HepG2 (cell line): ENCODE measurements around the gene CCDC102B. TPM values are rescaled to one million over a fixed set of nuclear protein-coding genes. Genes with fewer than 3 reads are reported as not detected.

Experiments
- ARID2 ChIP-seq: sonication (generic); formaldehyde crosslinking; IDR thresholded peaks from 2 replicates; pipeline ENCODE4 v1.8.1; 2022; ENCODE audit warnings: mild to moderate bottlenecking, missing genetic modification reagents, borderline replicate concordance
- CCDC6 ChIP-seq: sonication (generic); formaldehyde crosslinking; IDR thresholded peaks from 2 replicates; pipeline ENCODE4 v1.8.1; 2022; ENCODE audit warnings: mild to moderate bottlenecking, missing genetic modification reagents, moderate library complexity
- CHD2 ChIP-seq: IDR thresholded peaks from 2 replicates; pipeline ENCODE4 v1.6.1; 2011; ENCODE audit warnings: low read depth, low read length, improper control_type of control experiment
- CREM ChIP-seq, 2 experiments: sonication (generic) in 1 of 2; formaldehyde crosslinking in 1 of 2; IDR thresholded peaks; 2 replicates each; pipeline versions ENCODE4 v1.4.0 to v1.6.1; 2016 to 2020; ENCODE audit warnings: antibody characterized with exemption in 1 of 2, mild to moderate bottlenecking in 1 of 2, missing genetic modification reagents in 1 of 2
- GPN1 ChIP-seq: sonication (generic); formaldehyde crosslinking; IDR thresholded peaks from 2 replicates; pipeline ENCODE4 v1.5.1; 2020; ENCODE audit warnings: missing genetic modification reagents, borderline replicate concordance
- HNRNPLL ChIP-seq: fragments of 200-400 bp; formaldehyde crosslinking; IDR thresholded peaks from 2 replicates; pipeline ENCODE4 v1.6.1; 2017; ENCODE audit warnings: mild to moderate bottlenecking, low read depth, low read length; ENCODE audit not compliant: poor library complexity, severe bottlenecking
- KMT2B ChIP-seq: IDR thresholded peaks from 2 replicates; pipeline ENCODE4 v1.6.1; 2016; ENCODE audit warnings: missing genetic modification reagents, missing compliant biosample characterization
- MZF1 ChIP-seq: sonication (generic); formaldehyde crosslinking; IDR thresholded peaks from 2 replicates; pipeline ENCODE4 v1.8.1; 2023; ENCODE audit warnings: mild to moderate bottlenecking, missing genetic modification reagents, borderline replicate concordance
- NPAS2 ChIP-seq: sonication (generic); formaldehyde crosslinking; IDR thresholded peaks from 2 replicates; pipeline ENCODE4 v1.8.0; 2022; ENCODE audit warnings: mild to moderate bottlenecking, missing genetic modification reagents, borderline replicate concordance
- RARA ChIP-seq: IDR thresholded peaks from 2 replicates; pipeline ENCODE4 v1.6.1; 2016; ENCODE audit warnings: missing genetic modification reagents, missing compliant biosample characterization
- REL ChIP-seq: sonication (generic); formaldehyde crosslinking; conservative IDR thresholded peaks from 2 replicates; pipeline ENCODE4 v1.8.0; 2022; ENCODE audit warnings: mild to moderate bottlenecking, missing genetic modification reagents, moderate library complexity
- THAP7 ChIP-seq: sonication (generic); formaldehyde crosslinking; IDR thresholded peaks from 2 replicates; pipeline ENCODE4 v1.8.1; 2023; ENCODE audit warnings: mild to moderate bottlenecking, missing genetic modification reagents
- TOE1 ChIP-seq: sonication (generic); formaldehyde crosslinking; IDR thresholded peaks from 2 replicates; pipeline ENCODE4 v1.4.0; 2020; ENCODE audit warnings: mild to moderate bottlenecking, missing genetic modification reagents
- ZBTB42 ChIP-seq: sonication (generic); formaldehyde crosslinking; IDR thresholded peaks from 2 replicates; pipeline ENCODE4 v1.5.0; 2020; ENCODE audit warnings: mild to moderate bottlenecking, missing genetic modification reagents
- ZFP36 ChIP-seq: fragments of 150-350 bp; IDR thresholded peaks from 2 replicates; pipeline ENCODE4 v1.6.1; 2018; ENCODE audit warnings: borderline replicate concordance, low read length, low read depth; ENCODE audit not compliant: partially characterized antibody
- ZFP62 ChIP-seq: sonication (generic); formaldehyde crosslinking; IDR thresholded peaks from 2 replicates; pipeline ENCODE4 v1.4.0; 2020; ENCODE audit warnings: missing genetic modification reagents
- ZMYM3 ChIP-seq: sonication (generic); formaldehyde crosslinking; IDR thresholded peaks from 2 replicates; pipeline ENCODE4 v1.5.1; 2020; ENCODE audit warnings: mild to moderate bottlenecking, missing genetic modification reagents
- ZNF121 ChIP-seq: sonication (generic); formaldehyde crosslinking; IDR thresholded peaks from 2 replicates; pipeline ENCODE4 v1.5.0; 2020; ENCODE audit warnings: mild to moderate bottlenecking, missing genetic modification reagents
- ZNF501 ChIP-seq: sonication (generic); formaldehyde crosslinking; IDR thresholded peaks from 2 replicates; pipeline ENCODE4 v1.5.1; 2020; ENCODE audit warnings: mild to moderate bottlenecking, moderate library complexity, missing genetic modification reagents
- ZNF572 ChIP-seq: sonication (generic); formaldehyde crosslinking; IDR thresholded peaks from 2 replicates; pipeline ENCODE4 v1.5.1; 2020; ENCODE audit warnings: mild to moderate bottlenecking, missing genetic modification reagents
- polyA plus RNA-seq, 8 experiments: library from polyadenylated mRNA; depleted of rRNA in 3 of 8; stranded (reverse) in 7 of 8; unstranded in 1 of 8; fragments of >200 nt; fragmentation: Illumina TruSeq in 4 of 8; extraction: Trizol in 4 of 8; gene quantifications; 2 replicates each; pipeline versions ENCODE4 v1.2.1 to v1.2.3, GENCODE V29; 2011 to 2016; ENCODE audit warnings: low read depth in 4 of 8, missing spikeins in 1 of 8, mixed read lengths in 1 of 8; ENCODE audit not compliant: insufficient read depth in 1 of 8
- total RNA-seq, 5 experiments: library from RNA; depleted of rRNA; stranded (reverse); fragments of >200 nt; fragmentation: Illumina TruSeq; extraction: Trizol; gene quantifications; 2 replicates each; pipeline ENCODE4 v1.2.3, GENCODE V29; 2016; ENCODE audit warnings: low read depth in 1 of 5
- TF ChIP-seq, protein P1 (sequence below): sonication (generic); formaldehyde crosslinking; IDR thresholded peaks from 2 replicates; pipeline ENCODE4 v1.4.0; 2020; ENCODE audit warnings: missing genetic modification reagents
- TF ChIP-seq, protein P2 (sequence below): IDR thresholded peaks from 2 replicates; pipeline ENCODE4 v1.6.1; 2016; ENCODE audit warnings: low read depth, missing genetic modification reagents, missing compliant biosample characterization
- TF ChIP-seq, protein P3 (sequence below): fragments of 450-650 bp; IDR thresholded peaks from 2 replicates; pipeline ENCODE4 v1.6.1; 2017

Gene CCDC102B
- total and polyA plus RNA-seq, 2 of the 13 experiments (the other 11 are each of a cell fraction or from before 2014, with no cell fraction given): 2.3 to 3.7 TPM

DNA sequence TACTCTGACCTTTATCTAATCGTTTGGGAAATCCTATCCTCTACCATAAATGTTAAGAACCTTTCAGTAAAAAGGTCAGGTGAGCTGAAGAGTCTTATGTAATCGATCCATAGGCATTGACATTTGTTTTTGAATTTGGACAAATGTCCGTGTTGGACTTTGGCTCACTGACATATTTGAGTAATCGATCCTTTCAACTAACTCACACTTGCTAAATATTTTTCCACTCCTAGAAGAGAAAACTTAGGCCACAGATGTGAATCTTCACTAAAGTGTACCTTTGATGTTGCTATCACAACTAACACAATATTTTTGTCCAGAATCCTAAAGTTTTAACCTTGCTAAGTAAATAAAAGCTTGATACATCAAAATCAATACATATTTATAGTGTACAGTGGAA, 89.5 kb downstream of the CCDC102B start (continued):
- TF ChIP-seq ZFP62 (CRISPR knock-in tag): no peak
- no peak for TF ChIP-seq REL (CRISPR knock-in tag)
- TF ChIP-seq CHD2: no peak
- TF ChIP-seq, protein P1, sequence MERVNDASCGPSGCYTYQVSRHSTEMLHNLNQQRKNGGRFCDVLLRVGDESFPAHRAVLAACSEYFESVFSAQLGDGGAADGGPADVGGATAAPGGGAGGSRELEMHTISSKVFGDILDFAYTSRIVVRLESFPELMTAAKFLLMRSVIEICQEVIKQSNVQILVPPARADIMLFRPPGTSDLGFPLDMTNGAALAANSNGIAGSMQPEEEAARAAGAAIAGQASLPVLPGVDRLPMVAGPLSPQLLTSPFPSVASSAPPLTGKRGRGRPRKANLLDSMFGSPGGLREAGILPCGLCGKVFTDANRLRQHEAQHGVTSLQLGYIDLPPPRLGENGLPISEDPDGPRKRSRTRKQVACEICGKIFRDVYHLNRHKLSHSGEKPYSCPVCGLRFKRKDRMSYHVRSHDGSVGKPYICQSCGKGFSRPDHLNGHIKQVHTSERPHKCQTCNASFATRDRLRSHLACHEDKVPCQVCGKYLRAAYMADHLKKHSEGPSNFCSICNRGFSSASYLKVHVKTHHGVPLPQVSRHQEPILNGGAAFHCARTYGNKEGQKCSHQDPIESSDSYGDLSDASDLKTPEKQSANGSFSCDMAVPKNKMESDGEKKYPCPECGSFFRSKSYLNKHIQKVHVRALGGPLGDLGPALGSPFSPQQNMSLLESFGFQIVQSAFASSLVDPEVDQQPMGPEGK (CRISPR knock-in tag): no peak
- no peak for TF ChIP-seq ZNF572 (CRISPR knock-in tag)
- TF ChIP-seq RARA (CRISPR knock-in tag): peak; percentile 80
- TF ChIP-seq GPN1 (CRISPR knock-in tag): no peak
- TF ChIP-seq HNRNPLL: no peak
- TF ChIP-seq CCDC6 (CRISPR knock-in tag): 0 out of 2 replicates have a peak, but pooled peaks have one; percentile 37
- TF ChIP-seq CREM (IDR thresholded peaks at IDR 0.05): peak; percentile 82
- no peak for TF ChIP-seq CREM (CRISPR knock-in tag; IDR thresholded peaks at IDR 0.05)
- no peak for TF ChIP-seq MZF1 (CRISPR knock-in tag)
- no peak for TF ChIP-seq ZBTB42 (CRISPR knock-in tag)
- no peak for TF ChIP-seq ARID2 (CRISPR knock-in tag)
- TF ChIP-seq ZFP36: no peak
- no peak for TF ChIP-seq ZMYM3
- TF ChIP-seq, protein P2, sequence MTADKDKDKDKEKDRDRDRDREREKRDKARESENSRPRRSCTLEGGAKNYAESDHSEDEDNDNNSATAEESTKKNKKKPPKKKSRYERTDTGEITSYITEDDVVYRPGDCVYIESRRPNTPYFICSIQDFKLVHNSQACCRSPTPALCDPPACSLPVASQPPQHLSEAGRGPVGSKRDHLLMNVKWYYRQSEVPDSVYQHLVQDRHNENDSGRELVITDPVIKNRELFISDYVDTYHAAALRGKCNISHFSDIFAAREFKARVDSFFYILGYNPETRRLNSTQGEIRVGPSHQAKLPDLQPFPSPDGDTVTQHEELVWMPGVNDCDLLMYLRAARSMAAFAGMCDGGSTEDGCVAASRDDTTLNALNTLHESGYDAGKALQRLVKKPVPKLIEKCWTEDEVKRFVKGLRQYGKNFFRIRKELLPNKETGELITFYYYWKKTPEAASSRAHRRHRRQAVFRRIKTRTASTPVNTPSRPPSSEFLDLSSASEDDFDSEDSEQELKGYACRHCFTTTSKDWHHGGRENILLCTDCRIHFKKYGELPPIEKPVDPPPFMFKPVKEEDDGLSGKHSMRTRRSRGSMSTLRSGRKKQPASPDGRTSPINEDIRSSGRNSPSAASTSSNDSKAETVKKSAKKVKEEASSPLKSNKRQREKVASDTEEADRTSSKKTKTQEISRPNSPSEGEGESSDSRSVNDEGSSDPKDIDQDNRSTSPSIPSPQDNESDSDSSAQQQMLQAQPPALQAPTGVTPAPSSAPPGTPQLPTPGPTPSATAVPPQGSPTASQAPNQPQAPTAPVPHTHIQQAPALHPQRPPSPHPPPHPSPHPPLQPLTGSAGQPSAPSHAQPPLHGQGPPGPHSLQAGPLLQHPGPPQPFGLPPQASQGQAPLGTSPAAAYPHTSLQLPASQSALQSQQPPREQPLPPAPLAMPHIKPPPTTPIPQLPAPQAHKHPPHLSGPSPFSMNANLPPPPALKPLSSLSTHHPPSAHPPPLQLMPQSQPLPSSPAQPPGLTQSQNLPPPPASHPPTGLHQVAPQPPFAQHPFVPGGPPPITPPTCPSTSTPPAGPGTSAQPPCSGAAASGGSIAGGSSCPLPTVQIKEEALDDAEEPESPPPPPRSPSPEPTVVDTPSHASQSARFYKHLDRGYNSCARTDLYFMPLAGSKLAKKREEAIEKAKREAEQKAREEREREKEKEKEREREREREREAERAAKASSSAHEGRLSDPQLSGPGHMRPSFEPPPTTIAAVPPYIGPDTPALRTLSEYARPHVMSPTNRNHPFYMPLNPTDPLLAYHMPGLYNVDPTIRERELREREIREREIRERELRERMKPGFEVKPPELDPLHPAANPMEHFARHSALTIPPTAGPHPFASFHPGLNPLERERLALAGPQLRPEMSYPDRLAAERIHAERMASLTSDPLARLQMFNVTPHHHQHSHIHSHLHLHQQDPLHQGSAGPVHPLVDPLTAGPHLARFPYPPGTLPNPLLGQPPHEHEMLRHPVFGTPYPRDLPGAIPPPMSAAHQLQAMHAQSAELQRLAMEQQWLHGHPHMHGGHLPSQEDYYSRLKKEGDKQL (CRISPR knock-in tag): peak; percentile 67
- no peak for TF ChIP-seq TOE1
- TF ChIP-seq THAP7 (CRISPR knock-in tag): no peak
- no peak for TF ChIP-seq ZNF501 (CRISPR knock-in tag)
- no peak for TF ChIP-seq NPAS2 (CRISPR knock-in tag)
- TF ChIP-seq KMT2B (CRISPR knock-in tag): no peak
- TF ChIP-seq ZNF121 (CRISPR knock-in tag): no peak
- TF ChIP-seq, protein P3, sequence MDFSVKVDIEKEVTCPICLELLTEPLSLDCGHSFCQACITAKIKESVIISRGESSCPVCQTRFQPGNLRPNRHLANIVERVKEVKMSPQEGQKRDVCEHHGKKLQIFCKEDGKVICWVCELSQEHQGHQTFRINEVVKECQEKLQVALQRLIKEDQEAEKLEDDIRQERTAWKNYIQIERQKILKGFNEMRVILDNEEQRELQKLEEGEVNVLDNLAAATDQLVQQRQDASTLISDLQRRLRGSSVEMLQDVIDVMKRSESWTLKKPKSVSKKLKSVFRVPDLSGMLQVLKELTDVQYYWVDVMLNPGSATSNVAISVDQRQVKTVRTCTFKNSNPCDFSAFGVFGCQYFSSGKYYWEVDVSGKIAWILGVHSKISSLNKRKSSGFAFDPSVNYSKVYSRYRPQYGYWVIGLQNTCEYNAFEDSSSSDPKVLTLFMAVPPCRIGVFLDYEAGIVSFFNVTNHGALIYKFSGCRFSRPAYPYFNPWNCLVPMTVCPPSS: no peak
